K562 (cell line): Measurements from ENCODE around the gene ZNF628. TPM values are rescaled to one million over a fixed set of nuclear protein-coding genes. Genes with fewer than 3 reads are reported as not detected.

ENCODE experiments used
- ATAC-seq: fragments of 200-7000 bp; cut with Tn5 transposase; 3 replicates; pipeline ENCODE4 v1.9.1; 2020; ENCODE audit warnings: moderate library complexity
- BruUV-seq: library from RNA; stranded (reverse); fragments of 400-500 nt; replicated peaks from 2 replicates; lab custom pipeline; 2021; lab: Mats Ljungman, UMichigan
- CTCF ChIA-PET: fragments of 300-600 bp; formaldehyde crosslinking; extraction: SDS; loops from one replicate; lab custom pipeline; 2021; ENCODE audit warnings: low intra/inter-chr PET ratio; lab: Yijun Ruan, JAX
- POLR2A ChIA-PET: fragments of 300-600, 350-650 bp; sonication (Branson Sonifier 250); formaldehyde crosslinking; extraction: SDS; loops from one replicate; lab custom pipeline; 2021; ENCODE audit warnings: antibody characterized with exemption, inconsistent platforms; lab: Yijun Ruan, JAX
- DNase-seq, 4 experiments: peaks; one replicate each; pipeline versions ENCODE4 v3.0.0 to v3.0.0-alpha.2; 2011 to 2018; ENCODE audit warnings: low spot score in 3 of 4, mixed read lengths in 3 of 4; ENCODE audit errors: extremely low read depth in 1 of 4
- FAIRE-seq: peaks from 2 replicates; lab custom pipeline; 2011; peaks lifted over from hg19 to GRCh38; lab: Jason Lieb, UNC
- H2AFZ ChIP-seq: 2 replicates; pipeline ENCODE4 v1.6.0; 2011; ENCODE audit warnings: low read depth, low read length, control low read depth, inconsistent platforms
- H3K27ac ChIP-seq: fragments of 200-600 bp; 3 replicates; pipeline ENCODE4 v1.8.0; 2011; ENCODE audit warnings: low read depth, mild to moderate bottlenecking, control low read depth, inconsistent platforms, low read length, moderate library complexity, mixed read lengths; ENCODE audit errors: extremely low read depth
- H3K27me3 ChIP-seq, 2 experiments: fragments of 300-600 bp in 1 of 2; 2 replicates in 1 of 2; 3 replicates in 1 of 2; pipeline versions ENCODE4 v1.6.0 to v1.8.0; 2011; ENCODE audit warnings: inconsistent platforms in 2 of 2, low read length in 2 of 2, mild to moderate bottlenecking in 1 of 2, mixed read lengths in 1 of 2, moderate library complexity in 1 of 2; ENCODE audit not compliant: control insufficient read depth in 2 of 2, insufficient read depth in 2 of 2
- H3K36me3 ChIP-seq: fragments of 300-600 bp; 3 replicates; pipeline ENCODE4 v1.8.0; 2011; ENCODE audit warnings: mild to moderate bottlenecking, low read length, inconsistent platforms; ENCODE audit not compliant: control insufficient read depth, insufficient read depth
- H3K4me1 ChIP-seq, 2 experiments: fragments of 200-600 bp in 1 of 2; replicated peaks in 1 of 2; 2 replicates in 1 of 2; 3 replicates in 1 of 2; pipeline versions ENCODE4 v1.5.1 to v1.8.0; 2011; ENCODE audit warnings: inconsistent platforms in 2 of 2, low read length in 2 of 2, mild to moderate bottlenecking in 1 of 2, mixed read lengths in 1 of 2, moderate library complexity in 1 of 2; ENCODE audit not compliant: control insufficient read depth in 2 of 2, insufficient read depth in 2 of 2
- H3K4me2 ChIP-seq: 2 replicates; pipeline ENCODE4 v1.6.1; 2011; ENCODE audit warnings: low read length, control low read depth, inconsistent platforms, mixed read lengths; ENCODE audit not compliant: insufficient read depth
- H3K4me3 ChIP-seq: fragments of 200-600 bp; sonication (generic), shearing (Covaris generic); 2 replicates; pipeline ENCODE4 v1.5.1; 2016; ENCODE audit warnings: control low read depth, inconsistent platforms
- H3K79me2 ChIP-seq: fragments of 200-600 bp; 3 replicates; pipeline ENCODE4 v1.8.0; 2011; ENCODE audit warnings: low read length, inconsistent platforms; ENCODE audit not compliant: control insufficient read depth, insufficient read depth
- H3K9ac ChIP-seq, 2 experiments: 2 replicates each; pipeline versions ENCODE4 v1.6.0 to v1.6.1; 2011; ENCODE audit warnings: low read depth in 2 of 2, low read length in 2 of 2, control low read depth in 1 of 2, inconsistent platforms in 1 of 2, mild to moderate bottlenecking in 1 of 2, mixed read lengths in 1 of 2; ENCODE audit not compliant: insufficient read depth in 1 of 2
- H3K9me1 ChIP-seq: one replicate; pipeline ENCODE4 v1.6.0; 2011; ENCODE audit warnings: inconsistent platforms, mild to moderate bottlenecking, low read length, moderate library complexity; ENCODE audit not compliant: control insufficient read depth, insufficient read depth
- H3K9me3 ChIP-seq: replicated peaks from 2 replicates; pipeline ENCODE4 v1.5.1; 2011; ENCODE audit warnings: low read depth, low read length, inconsistent platforms; ENCODE audit not compliant: control insufficient read depth, insufficient read depth
- H4K20me1 ChIP-seq: replicated peaks from 2 replicates; pipeline ENCODE4 v1.6.1; 2011; ENCODE audit warnings: low read length, inconsistent platforms, mixed read lengths; ENCODE audit not compliant: control insufficient read depth, insufficient read depth
- EGR1 ChIP-seq: fragments of 450-650 bp; conservative IDR thresholded peaks from 2 replicates; pipeline ENCODE4 v1.6.1; 2017; ENCODE audit warnings: mild to moderate bottlenecking
- FOXJ2 ChIP-seq: fragments of 200-800 bp; sonication (Bioruptor generic); IDR thresholded peaks from 2 replicates; pipeline ENCODE4 v1.6.1; 2016; ENCODE audit warnings: missing genetic modification characterization, missing compliant biosample characterization
- PCBP1 ChIP-seq: fragments of 200-400 bp; formaldehyde crosslinking; IDR thresholded peaks from 2 replicates; pipeline ENCODE4 v1.6.1; 2018; ENCODE audit warnings: mild to moderate bottlenecking, low read depth, low read length; ENCODE audit not compliant: poor library complexity, severe bottlenecking
- PHB2 ChIP-seq: fragments of 450-650 bp; IDR thresholded peaks from 2 replicates; pipeline ENCODE4 v1.6.1; 2017; ENCODE audit warnings: low read depth
- POLR2G ChIP-seq: fragments of 200-400 bp; formaldehyde crosslinking; IDR thresholded peaks from 2 replicates; pipeline ENCODE4 v1.6.1; 2017; ENCODE audit warnings: low read depth, mild to moderate bottlenecking, antibody characterized with exemption, low read length, moderate library complexity
- RBFOX2 ChIP-seq: fragments of 200-400 bp; formaldehyde crosslinking; IDR thresholded peaks from 2 replicates; pipeline ENCODE4 v1.6.1; 2017; ENCODE audit warnings: low read depth, mild to moderate bottlenecking, low read length, moderate library complexity
- RBM22 ChIP-seq: fragments of 200-400 bp; formaldehyde crosslinking; IDR thresholded peaks from 2 replicates; pipeline ENCODE4 v1.6.1; 2018; ENCODE audit warnings: low read length, low read depth; ENCODE audit not compliant: poor library complexity, severe bottlenecking
- ZNF639 ChIP-seq, 2 experiments: fragments of 200-800 bp in 1 of 2; sonication (Bioruptor generic) in 1 of 2; sonication (generic) in 1 of 2; formaldehyde crosslinking in 1 of 2; IDR thresholded peaks in 1 of 2; conservative IDR thresholded peaks in 1 of 2; 2 replicates each; pipeline versions ENCODE4 v1.5.0 to v1.6.1; 2016 to 2020; ENCODE audit warnings: missing compliant biosample characterization in 1 of 2, missing genetic modification characterization in 1 of 2, missing genetic modification reagents in 1 of 2
- ZNF707 ChIP-seq: fragments of 250-450 bp; sonication (Bioruptor Pico); conservative IDR thresholded peaks from 2 replicates; pipeline ENCODE4 v1.8.0; 2022; ENCODE audit warnings: inconsistent platforms, mild to moderate bottlenecking, moderate library complexity
- WGBS: fragments of 100-300 bp; shearing (Covaris generic); methylation state at CpG from one replicate; pipeline ENCODE4 v1.1.6; 2016; ENCODE audit warnings: low coverage, mixed read lengths; ENCODE audit not compliant: insufficient coverage; ENCODE audit errors: missing lambda C conversion rate; 5-methylcytosine and 5-hydroxymethylcytosine counted together
- in situ Hi-C: fragments of 300-500 bp; cut with MboI; formaldehyde crosslinking; loops from 4 replicates; pipeline ENCODE4 v1.15.0; 2018; ENCODE audit warnings: inconsistent platforms, mixed read lengths
- intact Hi-C: fragments of 100-400 bp; cut with micrococcal nuclease; formaldehyde crosslinking; loops from 2 replicates; pipeline ENCODE4 v1.14.2; 2022
- polyA plus RNA-seq, 8 experiments: library from polyadenylated mRNA; depleted of rRNA in 4 of 8; stranded (reverse) in 5 of 8; unstranded in 3 of 8; fragments of >200 nt; fragmentation: Nextera tagmentation in 2 of 8; fragmentation: Illumina TruSeq in 1 of 8; extraction: Ambion mirVana in 2 of 8; extraction: Trizol in 1 of 8; gene quantifications; 2 replicates each; pipeline versions ENCODE4 v1.2.1 to v1.2.3, GENCODE V29; 2011 to 2014; ENCODE audit warnings: inconsistent platforms in 1 of 8, missing spikeins in 1 of 8
- total RNA-seq, 7 experiments: library from RNA; depleted of rRNA in 6 of 7; stranded (reverse); fragments of >200 nt in 6 of 7; fragmentation: Illumina TruSeq in 2 of 7; extraction: Trizol in 2 of 7; gene quantifications; 2 replicates each; pipeline versions ENCODE4 v1.2.1 to v1.2.3, GENCODE V29; 2011 to 2021; ENCODE audit warnings: low replicate concordance in 1 of 7

Gene ZNF628
- total and polyA plus RNA-seq, 9 of the 15 experiments (the other 6 are each of a cell fraction or from before 2014, with no cell fraction given), result 0.13 to 13.6 (median 2.2) TPM; not detected in 3

DNA sequence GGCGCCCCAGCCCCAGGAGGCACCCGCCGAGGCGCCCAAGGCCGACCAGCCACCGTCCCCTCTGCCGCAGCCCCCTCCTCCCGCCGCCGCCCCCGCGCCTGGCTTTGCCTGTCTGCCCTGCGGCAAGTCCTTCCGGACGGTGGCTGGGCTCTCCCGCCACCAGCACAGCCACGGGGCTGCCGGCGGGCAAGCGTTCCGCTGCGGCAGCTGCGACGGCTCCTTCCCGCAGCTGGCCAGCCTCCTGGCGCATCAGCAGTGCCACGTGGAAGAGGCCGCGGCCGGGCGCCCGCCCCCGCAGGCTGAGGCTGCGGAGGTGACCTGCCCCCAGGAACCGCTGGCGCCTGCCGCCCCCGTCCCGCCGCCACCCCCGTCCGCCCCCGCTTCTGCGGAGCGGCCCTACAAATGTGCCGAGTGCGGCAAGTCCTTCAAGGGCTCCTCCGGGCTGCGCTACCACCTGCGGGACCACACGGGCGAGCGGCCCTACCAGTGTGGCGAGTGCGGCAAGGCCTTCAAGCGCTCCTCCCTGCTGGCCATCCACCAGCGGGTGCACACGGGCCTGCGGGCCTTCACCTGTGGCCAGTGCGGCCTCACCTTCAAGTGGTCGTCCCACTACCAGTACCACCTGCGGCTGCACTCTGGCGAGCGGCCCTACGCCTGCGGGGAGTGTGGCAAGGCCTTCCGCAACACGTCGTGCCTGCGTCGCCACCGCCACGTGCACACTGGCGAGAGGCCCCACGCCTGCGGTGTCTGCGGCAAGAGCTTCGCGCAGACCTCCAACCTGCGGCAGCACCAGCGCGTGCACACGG lies 5.9 kb downstream of the ZNF628 start:
- Histone ChIP-seq H3K4me3 (no peak overlapping the region), H3K27ac (no peak overlapping the region), H3K27me3 (no peaks in the 10 kb centered on the region), H4K20me1 (no peaks in the 10 kb centered on the region), H2AFZ (no peak overlapping the region), H3K9ac (no peak overlapping the region), H3K9me3 (no peaks in the 10 kb centered on the region), H3K4me1 (peaks cover 26 to 69% of the 10 kb centered on the region in 2 experiments), H3K36me3 (peaks cover 32% of the 10 kb centered on the region), H3K79me2 (peaks cover 31% of the 10 kb centered on the region), H3K4me2 (no peak overlapping the region), H3K9me1 (no peaks in the 10 kb centered on the region)
- WGBS, result 97% methylated on average over 36 of the region's 83 CpGs
- BruUV-seq, result no TSS peak
- in situ Hi-C loops, result no loop called here
- CTCF ChIA-PET, result no interaction called here
- POLR2A ChIA-PET, result interaction anchor here (0.6 to 1.0 kb wide), 2 partner anchors 16 to 87 kb away, joined by 3 to 5 read pairs; no protein-coding TSS in a partner anchor
- TF ChIP-seq RBFOX2, result peak; percentile 62; the same call in 1 of the 2 replicates
- TF ChIP-seq PHB2, result no peak
- no peak for TF ChIP-seq FOXJ2 (tag)
- no peak for TF ChIP-seq ZNF707 (CRISPR knock-in tag)
- peak; percentile 41 for TF ChIP-seq PCBP1
- TF ChIP-seq EGR1, result no peak
- TF ChIP-seq RBM22, result peak; percentile 35
- no peak for TF ChIP-seq ZNF639 (CRISPR knock-in tag; conservative IDR thresholded peaks at IDR 0.05 in 1 of 2, IDR thresholded peaks at IDR 0.05 in 1 of 2)
- peak; percentile 34 for TF ChIP-seq POLR2G
- no peak for FAIRE-seq
- ATAC-seq, result no peak
- DNase-seq, result no peak
- intact Hi-C loops, result no loop called here
